CD4-positive, alpha-beta T cell treated with Interleukin-15 for 4 hours (primary cell): ENCODE measurements around the gene KCTD16.

Experiments
- DNase-seq: peaks from one replicate; pipeline ENCODE4 v3.0.0-alpha.2; 2020; ENCODE audit warnings: low spot score

KCTD16 gene

DNA sequence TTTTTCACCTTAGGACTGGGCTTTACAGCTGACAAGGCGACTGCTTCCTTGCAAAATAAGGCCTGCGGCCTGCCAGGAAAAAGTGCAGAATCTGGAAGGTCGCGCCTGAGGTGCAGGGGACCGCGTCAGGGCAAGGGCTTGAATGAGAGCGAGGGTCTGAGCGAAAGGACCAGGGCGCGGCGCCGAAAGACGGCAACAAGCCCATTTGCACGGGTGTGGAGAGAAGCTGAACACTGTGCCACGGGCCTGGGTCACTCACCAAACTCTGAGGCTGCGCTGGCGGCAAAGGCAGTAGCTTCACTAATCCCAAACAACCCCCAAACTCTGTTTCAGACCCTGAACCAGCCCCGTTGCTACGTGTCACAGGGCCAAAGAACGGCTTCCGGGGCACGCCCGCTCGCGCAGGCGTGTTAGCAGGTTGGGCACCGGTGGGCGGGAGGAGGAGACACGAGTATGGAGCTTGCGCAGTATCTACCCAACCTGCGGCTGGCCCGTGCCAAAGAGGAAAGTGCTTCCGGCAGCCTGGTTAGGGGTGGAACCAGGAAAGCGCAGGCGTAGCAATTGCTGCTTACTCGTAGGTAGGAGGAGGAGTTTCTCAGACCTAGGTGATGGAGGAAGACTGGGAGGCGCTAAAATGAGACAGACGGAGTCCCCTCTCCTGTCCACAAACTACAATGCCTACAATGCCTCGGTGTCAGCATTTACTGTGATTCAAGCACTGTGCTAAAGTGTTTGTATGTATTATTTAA is at the start of gene KCTD16, which contains the start of gene YIPF5:
KCTD16 (plus strand) TSS at position 598 of the 749 bp plus-strand sequence.
YIPF5 (minus strand) TSS at position 384 of the 749 bp plus-strand sequence. CDS start 704 bp downstream, outside the sequence.
- peak; percentile 97 for DNase-seq

GRCh38 chr5:144121577-144121976 is 49.1 kb upstream of the KCTD16 start:
- no peak for DNase-seq

DNA sequence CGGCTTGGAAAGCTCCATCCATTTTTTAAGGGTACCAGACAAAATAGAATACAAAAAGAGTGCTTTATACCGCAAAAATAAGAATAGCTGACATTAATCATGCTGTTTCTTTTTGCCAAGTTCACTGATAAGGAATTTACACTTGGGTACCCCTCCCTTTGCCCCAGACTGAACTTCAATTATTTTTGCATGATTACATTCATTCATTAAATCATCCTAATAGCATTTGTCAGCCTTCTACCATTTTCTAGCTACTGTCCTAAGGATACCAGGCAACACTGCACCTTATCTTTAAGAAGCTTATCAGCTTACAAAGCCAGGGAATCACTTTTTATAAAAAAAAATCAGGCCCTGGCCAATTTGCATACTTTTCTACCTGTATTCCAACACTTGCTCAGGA is 48.6 kb upstream of the KCTD16 start:
- DNase-seq: no peak

GRCh38 chr5:144122641-144123040 is 48.0 kb upstream of the KCTD16 start:
- DNase-seq: no peak

DNA sequence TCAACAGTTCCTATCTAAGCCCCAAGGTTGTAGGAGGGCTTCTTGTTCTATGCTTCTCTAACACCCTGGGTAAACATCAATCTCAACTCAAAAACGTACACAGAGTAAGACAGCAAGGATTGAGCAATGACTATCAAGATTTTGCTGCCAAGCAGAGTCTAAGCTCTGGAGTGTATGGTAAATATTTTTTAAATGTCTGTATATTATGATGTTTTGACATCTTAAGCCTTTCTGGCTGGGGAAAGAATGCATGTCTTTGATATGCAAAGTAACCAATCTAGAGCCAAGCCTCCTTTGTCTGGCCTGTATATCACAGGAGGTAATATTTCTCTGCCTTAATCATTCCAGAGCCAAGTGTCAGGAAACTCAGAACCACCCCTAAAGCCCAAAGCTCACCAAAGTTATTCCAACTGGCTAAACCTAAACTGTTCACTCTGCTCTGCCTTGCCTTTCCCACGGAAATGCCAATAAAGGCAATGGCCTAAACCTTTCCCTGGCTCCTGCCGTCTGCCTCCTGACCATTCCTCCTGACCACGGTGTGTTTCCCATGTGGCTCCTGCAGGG is 45.4 kb upstream of the KCTD16 start:
- DNase-seq: no peak

DNA sequence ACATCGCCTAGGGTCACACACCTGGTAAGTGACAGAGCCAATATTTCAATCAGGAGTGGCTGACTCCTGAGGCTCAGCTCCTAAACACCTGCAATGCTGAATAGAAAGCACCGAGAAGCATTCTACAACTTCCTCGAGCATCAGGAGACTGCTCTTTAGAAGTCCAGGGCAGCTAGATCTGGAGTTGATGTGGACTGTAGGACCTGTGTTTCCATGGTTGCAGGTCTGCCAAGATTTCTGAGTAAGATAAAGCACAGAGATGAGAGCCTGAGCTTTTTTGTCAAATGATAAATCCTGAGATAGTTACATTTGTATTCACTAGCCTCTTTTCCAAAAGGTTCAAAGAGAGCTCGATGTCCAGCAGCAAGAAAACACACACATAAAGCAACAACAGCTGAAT is 44.0 kb upstream of the KCTD16 start:
- DNase-seq: no peak

DNA sequence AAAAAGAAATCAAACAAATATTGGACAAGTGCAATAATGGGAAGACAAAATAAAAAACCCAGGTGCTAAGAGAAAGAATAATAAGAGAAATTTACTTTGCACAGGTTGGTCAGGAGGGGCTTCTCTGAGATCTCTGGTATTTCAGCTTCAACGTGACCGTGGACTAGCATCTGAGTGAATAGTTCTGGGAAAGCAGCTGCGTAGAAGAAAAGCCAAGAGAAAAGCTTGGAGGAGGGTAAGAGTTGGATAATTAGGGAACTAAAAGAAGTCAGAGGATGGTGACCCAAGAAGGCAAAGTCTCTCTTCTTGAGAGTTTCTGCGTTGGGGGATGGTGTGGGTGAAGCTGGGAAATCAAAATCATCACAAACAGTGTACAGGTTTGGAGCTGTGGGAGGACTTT is 41.8 kb upstream of the KCTD16 start:
- DNase-seq: no peak

DNA sequence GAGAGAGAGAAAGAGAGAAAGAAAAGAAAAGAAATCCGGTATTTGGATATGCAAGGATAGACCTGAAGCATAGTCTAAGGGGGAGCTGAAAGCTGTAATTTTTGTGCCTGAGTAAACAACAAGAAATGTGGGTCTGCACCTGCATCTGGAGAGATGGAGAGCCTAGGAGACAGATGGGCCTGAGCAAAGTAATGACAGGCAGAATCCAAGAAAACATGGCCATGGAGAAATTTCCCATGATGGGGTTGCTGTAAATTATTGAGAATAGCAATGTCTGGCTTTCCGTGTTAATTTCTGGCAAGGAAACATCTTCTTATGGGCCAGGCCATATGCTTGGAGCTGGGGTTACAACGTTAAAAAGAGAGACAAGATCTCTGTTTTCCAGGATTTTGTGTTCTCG is 40.4 kb upstream of the KCTD16 start:
- DNase-seq: no peak

- no peak for DNase-seq
Measured at GRCh38 chr5:144131261-144131660, 39.4 kb upstream of the KCTD16 start.

DNA sequence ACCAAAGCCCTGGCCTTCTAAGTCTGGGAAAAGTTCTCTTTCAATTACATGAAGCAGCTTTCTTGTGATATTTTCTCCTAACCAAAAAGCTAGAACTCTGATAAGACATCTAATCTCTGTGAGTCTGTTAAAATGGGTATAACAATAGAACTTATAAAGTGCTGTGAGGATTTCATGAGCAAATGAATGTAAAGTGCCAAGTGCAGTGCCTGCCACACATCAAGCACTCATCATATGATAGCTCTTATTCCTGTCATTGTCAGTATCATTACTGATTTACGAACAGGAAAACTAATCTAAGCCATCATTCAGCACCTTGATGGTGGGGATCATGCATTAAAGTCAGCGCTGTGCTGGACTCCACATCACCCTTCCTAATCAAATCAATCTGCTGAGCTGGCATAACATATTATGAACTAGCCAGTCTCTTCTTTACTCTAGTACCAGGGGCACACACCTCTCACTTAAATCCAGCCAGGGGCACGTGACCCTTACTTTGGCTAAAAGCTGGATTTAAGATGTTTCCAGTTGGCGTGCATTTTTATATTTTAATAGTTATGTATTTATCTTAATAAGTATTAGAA is 37.5 kb upstream of the KCTD16 start:
- DNase-seq: no peak

- DNase-seq: no peak
Measured at GRCh38 chr5:144134194-144134826, 36.4 kb upstream of the KCTD16 start.

- no peak for DNase-seq
Measured at GRCh38 chr5:144135113-144135762, 35.4 kb upstream of the KCTD16 start.

- no peak for DNase-seq
Measured at GRCh38 chr5:144139586-144139985, 31.1 kb upstream of the KCTD16 start.

GRCh38 chr5:144141585-144141984 is 29.1 kb upstream of the KCTD16 start:
- no peak for DNase-seq

DNA sequence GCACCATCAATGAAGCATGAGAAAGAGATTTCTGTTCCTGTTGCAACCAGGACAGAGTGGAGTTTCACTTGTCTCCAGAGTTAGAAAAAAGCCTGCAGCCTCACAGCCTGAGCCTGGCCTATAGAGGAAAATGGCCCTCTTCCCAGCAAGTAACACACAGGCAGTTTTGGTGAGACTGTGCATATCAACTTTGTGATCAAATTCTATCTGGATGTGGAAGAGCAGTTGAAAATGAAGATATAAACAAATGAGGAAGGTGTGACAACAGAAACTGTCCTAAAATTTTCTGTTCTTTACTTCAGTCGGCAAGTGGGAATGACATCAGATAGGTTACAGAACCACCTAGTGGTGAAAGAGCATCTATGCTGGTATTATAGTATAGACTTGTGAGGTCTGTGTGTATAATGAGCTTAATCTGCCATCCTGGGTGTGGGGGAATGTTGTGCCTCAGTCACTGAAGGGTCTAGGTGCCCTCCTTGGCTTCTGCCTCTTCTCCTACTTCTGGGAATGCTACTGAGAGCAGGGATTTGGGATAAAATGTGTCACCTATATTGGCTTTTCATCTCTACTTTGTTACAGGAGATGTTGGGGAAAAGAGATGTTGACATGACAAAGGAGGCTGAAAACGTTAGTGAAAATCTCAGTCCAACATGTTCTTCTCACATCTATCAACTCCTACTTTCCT is 28.4 kb upstream of the KCTD16 start:
- DNase-seq: peak; percentile 11

DNA sequence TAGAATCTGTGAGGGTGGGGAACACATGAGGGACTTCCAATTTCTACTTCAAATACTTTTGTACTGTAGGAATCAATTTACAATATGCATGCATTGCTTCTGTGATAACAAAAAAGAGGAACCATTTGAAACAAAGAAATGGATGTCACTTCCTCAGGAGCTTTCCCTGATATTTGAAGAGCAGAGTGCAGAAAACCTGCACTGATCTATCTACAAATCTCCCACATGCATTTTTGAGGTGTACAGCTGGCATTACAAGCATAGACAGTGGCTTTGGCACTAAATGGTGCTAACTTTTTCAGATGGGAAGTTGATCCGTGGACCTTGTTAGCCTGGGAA is 27.9 kb upstream of the KCTD16 start:
- no peak for DNase-seq

DNA sequence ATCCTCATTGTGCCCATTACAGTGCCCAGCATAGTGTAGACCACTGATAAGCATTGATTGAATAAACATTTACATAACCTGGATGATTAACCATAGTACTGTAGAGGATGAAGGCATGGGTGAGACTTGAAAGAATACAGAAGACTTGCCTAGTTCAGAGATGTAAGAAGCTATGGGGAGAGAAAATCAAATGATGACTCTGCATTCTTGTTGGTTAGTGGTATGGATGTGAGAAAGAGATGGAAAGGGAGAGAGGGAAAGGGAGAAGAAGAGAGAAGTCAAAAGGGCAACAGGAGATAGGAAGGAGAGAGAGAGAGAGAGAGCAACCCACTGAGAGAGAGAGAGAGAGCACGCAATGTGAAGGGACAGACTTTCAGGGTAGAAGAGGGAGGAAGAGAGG is 27.0 kb upstream of the KCTD16 start:
- no peak for DNase-seq

DNA sequence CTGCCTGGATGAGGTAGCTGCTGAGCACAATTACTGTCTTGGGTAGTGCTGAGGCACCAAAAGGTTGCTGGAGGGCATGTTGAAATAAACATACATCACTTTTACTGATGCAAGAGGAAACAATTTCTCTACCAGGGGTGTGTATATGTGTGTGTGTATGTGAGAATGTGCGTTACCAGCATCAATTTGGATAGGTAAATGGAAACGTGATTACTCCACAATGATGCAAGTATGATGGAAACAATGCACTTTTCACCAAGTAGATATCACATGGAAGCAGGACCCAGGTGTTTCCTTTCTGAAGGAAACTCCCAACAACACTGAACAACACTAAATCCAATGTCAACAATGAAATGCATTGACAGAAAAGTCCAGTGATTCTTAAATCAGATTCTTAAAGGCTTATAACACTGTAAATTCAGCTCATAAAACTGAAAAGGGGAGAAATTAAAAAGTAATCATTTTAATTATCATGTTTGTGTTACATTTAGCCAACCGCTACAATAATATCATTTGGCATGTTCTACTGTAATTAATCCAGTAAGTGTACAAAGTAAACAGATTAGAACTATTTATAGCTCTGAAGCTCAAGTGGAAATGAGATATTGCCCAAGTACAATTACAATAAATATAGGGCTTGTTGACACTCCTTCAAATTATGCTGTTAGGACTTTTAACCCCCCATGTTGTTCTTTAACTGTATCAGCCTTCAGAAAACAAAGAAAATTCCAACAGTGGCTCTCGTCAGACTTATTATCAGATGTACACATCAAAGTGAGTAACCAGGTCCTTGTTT is 25.5 kb upstream of the KCTD16 start:
- no peak for DNase-seq

- DNase-seq: no peak
Measured at GRCh38 chr5:144151026-144151425, 19.6 kb upstream of the KCTD16 start.

- no peak for DNase-seq
Measured at GRCh38 chr5:144156767-144157171, 13.9 kb upstream of the KCTD16 start.

- DNase-seq: no peak
Measured at GRCh38 chr5:144162686-144163085, 8.0 kb upstream of the KCTD16 start.
